Measurements from ENCODE around the gene PACSIN2. TPM values are rescaled to one million over a fixed set of nuclear protein-coding genes. Genes with fewer than 3 reads are reported as not detected.

PACSIN2 gene
- total RNA-seq, 1 experiment from 2014 or later, result 8.3 TPM

DNA sequence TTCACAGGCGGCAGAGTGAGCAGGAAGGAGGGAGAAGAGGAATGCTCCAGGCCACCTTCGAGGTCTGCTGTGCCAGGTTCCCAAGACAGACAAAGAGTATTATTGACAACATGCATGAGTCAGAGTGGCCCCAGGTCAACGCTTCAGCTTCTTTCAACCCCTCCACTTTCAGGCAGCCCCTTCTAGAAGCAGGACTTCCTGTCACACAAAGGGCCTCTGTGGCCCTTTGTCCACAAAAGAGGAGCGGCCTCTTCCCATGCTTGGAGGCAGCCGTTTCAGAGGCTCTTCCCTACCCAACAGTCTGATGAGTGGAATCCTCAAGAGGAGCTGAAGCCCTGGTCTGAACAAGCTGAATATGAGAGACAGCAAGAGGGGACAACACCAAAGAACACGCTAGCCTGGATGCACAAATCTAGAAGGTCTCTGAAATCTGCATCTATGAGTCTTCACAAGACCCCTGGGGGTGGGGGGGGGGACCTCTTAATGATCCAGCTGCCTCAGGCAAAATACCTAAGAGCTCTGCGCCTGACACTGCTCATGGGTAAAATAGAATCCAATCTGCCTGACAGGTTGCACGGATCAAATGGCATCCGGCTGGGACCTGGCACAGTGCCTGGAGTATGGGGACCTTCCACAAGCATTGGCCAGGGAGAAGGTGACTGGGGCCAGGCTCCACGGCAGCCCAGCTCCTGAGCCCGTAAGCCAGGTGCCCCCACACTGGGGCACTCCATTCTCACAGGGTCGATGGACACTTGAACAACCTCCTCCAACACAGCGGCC lies 67.5 kb downstream of the PACSIN2 start:
- Histone ChIP-seq H4K20me1 (ENCODE audit: insufficient read depth, low read depth, low read length) (peaks cover 63% of the 10 kb centered on the region), H3K4me2 (ENCODE audit: low read depth, low read length, poor library complexity, severe bottlenecking) (no peak overlapping the region)

GRCh38 chr22:42946546-42947198 lies 68.3 kb downstream of the PACSIN2 start:
- H2AFZ ChIP-seq (ENCODE audit: low read length), result no peak overlapping the region
- H3K79me2 ChIP-seq (ENCODE audit: low read length), result no peaks in the 10 kb centered on the region
- H3K4me1 ChIP-seq (ENCODE audit: low read length), result no peaks in the 10 kb centered on the region
- H3K27ac ChIP-seq (ENCODE audit: low read length), result no peak overlapping the region
- no peaks in the 10 kb centered on the region for H3K9me2 ChIP-seq (replicated peaks; ENCODE audit: insufficient read depth, low read length)
- DNase-seq, result no peak
- peaks cover 60% of the 10 kb centered on the region for H4K20me1 ChIP-seq (ENCODE audit: insufficient read depth, low read depth, low read length)
- H3K4me3 ChIP-seq (ENCODE audit: low read length), result no peak overlapping the region
- no peak overlapping the region for H3K4me2 ChIP-seq (ENCODE audit: low read depth, low read length, poor library complexity, severe bottlenecking)
- H3K36me3 ChIP-seq (ENCODE audit: insufficient read depth, low read length), result no peaks in the 10 kb centered on the region
- H3K27me3 ChIP-seq (ENCODE audit: low read length), result no peaks in the 10 kb centered on the region
- H3K9me3 ChIP-seq (ENCODE audit: low read length), result no peaks in the 10 kb centered on the region
- no peak overlapping the region for H3K9ac ChIP-seq (ENCODE audit: low read length)

More for the DNA sequence above, 67.5 kb downstream of the PACSIN2 start:
- Histone ChIP-seq H3K9ac (ENCODE audit: low read length) (no peak overlapping the region), H3K4me1 (ENCODE audit: low read length) (no peaks in the 10 kb centered on the region), H3K9me3 (ENCODE audit: low read length) (no peaks in the 10 kb centered on the region), H3K27me3 (ENCODE audit: low read length) (no peaks in the 10 kb centered on the region), H3K9me2 (replicated peaks; ENCODE audit: insufficient read depth, low read length) (no peaks in the 10 kb centered on the region), H3K79me2 (ENCODE audit: low read length) (no peaks in the 10 kb centered on the region), H3K27ac (ENCODE audit: low read length) (no peak overlapping the region), H3K36me3 (ENCODE audit: insufficient read depth, low read length) (no peaks in the 10 kb centered on the region), H3K4me3 (ENCODE audit: low read length) (no peak overlapping the region), H2AFZ (ENCODE audit: low read length) (no peak overlapping the region)
- DNase-seq, result no peak

GRCh38 chr22:42945736-42946135 lies 69.2 kb downstream of the PACSIN2 start:
- no peak overlapping the region for H3K9ac ChIP-seq (ENCODE audit: low read length)
- no peaks in the 10 kb centered on the region for H3K36me3 ChIP-seq (ENCODE audit: insufficient read depth, low read length)
- no peak overlapping the region for H3K4me2 ChIP-seq (ENCODE audit: low read depth, low read length, poor library complexity, severe bottlenecking)
- DNase-seq, result no peak
- no peak overlapping the region for H3K4me3 ChIP-seq (ENCODE audit: low read length)
- H2AFZ ChIP-seq (ENCODE audit: low read length), result no peak overlapping the region
- no peaks in the 10 kb centered on the region for H3K79me2 ChIP-seq (ENCODE audit: low read length)
- H3K4me1 ChIP-seq (ENCODE audit: low read length), result no peaks in the 10 kb centered on the region
- peaks cover 59% of the 10 kb centered on the region for H4K20me1 ChIP-seq (ENCODE audit: insufficient read depth, low read depth, low read length)
- no peaks in the 10 kb centered on the region for H3K9me2 ChIP-seq (replicated peaks; ENCODE audit: insufficient read depth, low read length)
- H3K27ac ChIP-seq (ENCODE audit: low read length), result no peak overlapping the region
- H3K9me3 ChIP-seq (ENCODE audit: low read length), result no peaks in the 10 kb centered on the region
- no peaks in the 10 kb centered on the region for H3K27me3 ChIP-seq (ENCODE audit: low read length)

DNA sequence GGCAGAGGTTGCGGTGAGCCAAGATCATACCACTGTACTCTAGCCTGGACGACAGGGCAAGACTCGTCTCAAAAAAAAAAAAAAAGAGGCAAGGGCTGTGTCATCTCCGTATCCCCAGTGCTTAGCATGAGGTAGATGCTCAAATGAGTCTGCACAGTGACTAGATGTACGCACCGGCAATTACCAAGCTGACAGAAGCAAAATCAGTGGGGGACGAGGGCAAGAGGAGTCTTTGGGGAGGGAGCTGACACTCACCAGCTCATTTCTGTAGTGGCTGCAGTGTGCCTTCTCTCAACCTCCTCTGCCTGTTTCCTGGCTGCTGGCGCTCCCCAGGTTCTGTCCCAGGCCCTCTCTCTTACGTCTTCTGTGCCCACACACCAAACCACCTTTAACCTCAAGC lies 69.9 kb downstream of the PACSIN2 start:
- Histone ChIP-seq H3K4me1 (ENCODE audit: low read length) (no peaks in the 10 kb centered on the region), H3K9ac (ENCODE audit: low read length) (no peak overlapping the region), H3K9me2 (replicated peaks; ENCODE audit: insufficient read depth, low read length) (no peaks in the 10 kb centered on the region), H3K27me3 (ENCODE audit: low read length) (no peaks in the 10 kb centered on the region), H3K9me3 (ENCODE audit: low read length) (no peaks in the 10 kb centered on the region), H3K36me3 (ENCODE audit: insufficient read depth, low read length) (no peaks in the 10 kb centered on the region), H2AFZ (ENCODE audit: low read length) (no peak overlapping the region), H3K79me2 (ENCODE audit: low read length) (no peaks in the 10 kb centered on the region), H3K27ac (ENCODE audit: low read length) (no peak overlapping the region), H3K4me3 (ENCODE audit: low read length) (no peak overlapping the region), H3K4me2 (ENCODE audit: low read depth, low read length, poor library complexity, severe bottlenecking) (no peak overlapping the region), H4K20me1 (ENCODE audit: insufficient read depth, low read depth, low read length) (peaks cover 65% of the 10 kb centered on the region)
- DNase-seq, result no peak

- Histone ChIP-seq H2AFZ (ENCODE audit: low read length) (no peak overlapping the region), H3K27ac (ENCODE audit: low read length) (no peak overlapping the region), H3K9me2 (replicated peaks; ENCODE audit: insufficient read depth, low read length) (no peaks in the 10 kb centered on the region), H3K9me3 (ENCODE audit: low read length) (no peaks in the 10 kb centered on the region), H3K79me2 (ENCODE audit: low read length) (no peaks in the 10 kb centered on the region), H3K9ac (ENCODE audit: low read length) (no peak overlapping the region), H4K20me1 (ENCODE audit: insufficient read depth, low read depth, low read length) (peaks cover 67% of the 10 kb centered on the region), H3K4me2 (ENCODE audit: low read depth, low read length, poor library complexity, severe bottlenecking) (no peak overlapping the region), H3K4me1 (ENCODE audit: low read length) (no peaks in the 10 kb centered on the region), H3K27me3 (ENCODE audit: low read length) (no peaks in the 10 kb centered on the region), H3K4me3 (ENCODE audit: low read length) (no peak overlapping the region), H3K36me3 (ENCODE audit: insufficient read depth, low read length) (no peaks in the 10 kb centered on the region)
- DNase-seq, result no peak
These were observed 70.5 kb downstream of the PACSIN2 start for GRCh38 chr22:42944409-42944808.

DNA sequence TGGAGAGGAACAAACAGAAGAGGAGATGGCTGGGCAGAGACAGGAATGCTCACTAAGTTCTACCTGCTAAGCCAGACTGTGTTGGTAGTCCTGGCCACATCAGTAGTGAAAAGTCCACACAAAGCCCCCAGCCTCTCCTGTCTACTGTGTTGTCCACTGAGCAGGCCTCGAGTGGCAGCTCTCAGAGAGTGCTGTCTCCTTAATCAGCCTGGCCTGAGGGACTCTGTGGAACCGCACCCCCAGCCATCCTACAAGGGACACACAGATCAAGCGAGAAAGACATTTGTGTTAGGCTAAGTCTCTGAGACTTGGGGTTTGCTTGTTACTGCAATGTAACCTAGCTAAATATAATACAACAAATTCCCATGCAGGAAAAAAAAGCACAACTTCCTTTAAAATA lies 71.0 kb downstream of the PACSIN2 start:
- Histone ChIP-seq H3K79me2 (ENCODE audit: low read length) (no peaks in the 10 kb centered on the region), H3K9me2 (replicated peaks; ENCODE audit: insufficient read depth, low read length) (no peaks in the 10 kb centered on the region), H3K36me3 (ENCODE audit: insufficient read depth, low read length) (no peaks in the 10 kb centered on the region), H3K9ac (ENCODE audit: low read length) (no peak overlapping the region), H2AFZ (ENCODE audit: low read length) (no peak overlapping the region), H3K27me3 (ENCODE audit: low read length) (no peaks in the 10 kb centered on the region), H3K4me2 (ENCODE audit: low read depth, low read length, poor library complexity, severe bottlenecking) (no peak overlapping the region), H4K20me1 (ENCODE audit: insufficient read depth, low read depth, low read length) (peaks cover 67% of the 10 kb centered on the region), H3K27ac (ENCODE audit: low read length) (no peak overlapping the region), H3K4me3 (ENCODE audit: low read length) (no peak overlapping the region), H3K9me3 (ENCODE audit: low read length) (no peaks in the 10 kb centered on the region), H3K4me1 (ENCODE audit: low read length) (no peaks in the 10 kb centered on the region)
- no peak for DNase-seq

GRCh38 chr22:42942351-42942750 lies 72.6 kb downstream of the PACSIN2 start:
- H3K27ac ChIP-seq (ENCODE audit: low read length), result no peak overlapping the region
- no peaks in the 10 kb centered on the region for H3K4me1 ChIP-seq (ENCODE audit: low read length)
- H3K4me2 ChIP-seq (ENCODE audit: low read depth, low read length, poor library complexity, severe bottlenecking), result no peak overlapping the region
- peaks cover 63% of the 10 kb centered on the region for H4K20me1 ChIP-seq (ENCODE audit: insufficient read depth, low read depth, low read length)
- no peaks in the 10 kb centered on the region for H3K9me2 ChIP-seq (replicated peaks; ENCODE audit: insufficient read depth, low read length)
- no peaks in the 10 kb centered on the region for H3K79me2 ChIP-seq (ENCODE audit: low read length)
- H2AFZ ChIP-seq (ENCODE audit: low read length), result no peak overlapping the region
- no peak for DNase-seq
- H3K4me3 ChIP-seq (ENCODE audit: low read length), result no peak overlapping the region
- H3K9ac ChIP-seq (ENCODE audit: low read length), result no peak overlapping the region
- H3K36me3 ChIP-seq (ENCODE audit: insufficient read depth, low read length), result no peaks in the 10 kb centered on the region
- no peaks in the 10 kb centered on the region for H3K9me3 ChIP-seq (ENCODE audit: low read length)
- no peaks in the 10 kb centered on the region for H3K27me3 ChIP-seq (ENCODE audit: low read length)

DNA sequence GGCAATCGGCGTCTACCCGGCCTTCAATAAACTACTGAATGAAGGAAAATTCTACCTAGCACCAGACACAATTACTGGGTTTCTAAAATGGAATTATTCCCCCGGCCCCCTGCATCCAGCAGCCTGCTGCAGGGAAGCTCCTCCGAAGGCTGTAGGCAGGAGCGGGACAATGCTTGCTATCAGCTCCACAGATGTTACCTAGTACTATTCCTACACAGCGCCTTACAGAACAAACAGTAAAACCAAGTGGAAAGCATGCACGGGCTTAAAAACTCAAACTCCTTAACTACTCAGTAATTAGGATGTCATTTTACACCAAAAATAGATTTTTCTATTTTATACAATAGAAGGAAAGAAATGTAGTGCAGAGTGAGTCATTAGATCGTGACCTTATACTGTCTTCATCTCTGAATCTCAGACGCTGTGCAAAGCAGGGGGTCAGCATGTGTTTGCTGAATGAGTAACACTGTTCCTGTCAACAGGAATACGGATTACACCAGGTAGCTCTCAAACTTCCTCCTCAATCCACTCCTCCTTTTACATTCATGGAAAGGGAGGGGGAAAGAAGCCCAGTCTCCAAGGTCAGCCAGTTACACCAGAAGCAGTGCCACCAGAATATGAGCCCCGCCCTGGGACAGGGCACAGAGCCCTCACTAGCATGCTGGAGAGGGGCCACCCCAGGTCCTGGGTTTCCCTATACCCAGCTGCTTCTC lies 74.9 kb downstream of the PACSIN2 start:
- H3K4me1 ChIP-seq (ENCODE audit: low read length), result peaks cover 9% of the 10 kb centered on the region

More for the DNA sequence above, 74.9 kb downstream of the PACSIN2 start:
- H3K27me3 ChIP-seq (ENCODE audit: low read length), result no peaks in the 10 kb centered on the region
- H3K4me3 ChIP-seq (ENCODE audit: low read length), result no peak overlapping the region
- DNase-seq, result no peak
- peaks cover 64% of the 10 kb centered on the region for H4K20me1 ChIP-seq (ENCODE audit: insufficient read depth, low read depth, low read length)
- no peaks in the 10 kb centered on the region for H3K9me2 ChIP-seq (replicated peaks; ENCODE audit: insufficient read depth, low read length)
- H3K4me2 ChIP-seq (ENCODE audit: low read depth, low read length, poor library complexity, severe bottlenecking), result no peak overlapping the region
- no peaks in the 10 kb centered on the region for H3K9me3 ChIP-seq (ENCODE audit: low read length)
- H3K9ac ChIP-seq (ENCODE audit: low read length), result no peak overlapping the region
- no peak overlapping the region for H3K27ac ChIP-seq (ENCODE audit: low read length)
- H3K36me3 ChIP-seq (ENCODE audit: insufficient read depth, low read length), result no peaks in the 10 kb centered on the region
- H2AFZ ChIP-seq (ENCODE audit: low read length), result no peak overlapping the region
- no peaks in the 10 kb centered on the region for H3K79me2 ChIP-seq (ENCODE audit: low read length)

Measured in Karpas-422 (cell line).